Ectodermal cell (in vitro differentiated cells): ENCODE results near the gene SLC38A6.

Experiments
- H3K27ac ChIP-seq: 2 replicates; pipeline ENCODE4 v1.7.0; 2013; ENCODE audit warnings: mild to moderate bottlenecking, low read depth, low read length; ENCODE audit not compliant: insufficient read depth, poor library complexity, severe bottlenecking
- H3K27me3 ChIP-seq: 2 replicates; pipeline ENCODE4 v1.7.0; 2013; ENCODE audit warnings: mild to moderate bottlenecking, low read length; ENCODE audit not compliant: insufficient read depth, control insufficient read depth, poor library complexity, severe bottlenecking
- H3K36me3 ChIP-seq: one replicate; pipeline ENCODE4 v1.7.0; 2013; ENCODE audit warnings: low read length; ENCODE audit not compliant: control insufficient read depth, insufficient read depth
- H3K4me1 ChIP-seq: one replicate; pipeline ENCODE4 v1.7.0; 2013; ENCODE audit warnings: low read length; ENCODE audit not compliant: control insufficient read depth, insufficient read depth
- H3K4me3 ChIP-seq: 2 replicates; pipeline ENCODE4 v1.7.0; 2013; ENCODE audit warnings: low read depth, low read length, control low read depth; ENCODE audit not compliant: insufficient read depth
- H3K9me3 ChIP-seq: 2 replicates; pipeline ENCODE4 v1.7.0; 2013; ENCODE audit warnings: mild to moderate bottlenecking, low read length, moderate library complexity; ENCODE audit not compliant: control insufficient read depth
- WGBS, 2 experiments: methylation state at CpG; one replicate each; pipeline ENCODE4 v1.1.7; 2013; ENCODE audit warnings: missing lambda C conversion rate in 2 of 2; 5-methylcytosine and 5-hydroxymethylcytosine counted together

Gene SLC38A6

DNA sequence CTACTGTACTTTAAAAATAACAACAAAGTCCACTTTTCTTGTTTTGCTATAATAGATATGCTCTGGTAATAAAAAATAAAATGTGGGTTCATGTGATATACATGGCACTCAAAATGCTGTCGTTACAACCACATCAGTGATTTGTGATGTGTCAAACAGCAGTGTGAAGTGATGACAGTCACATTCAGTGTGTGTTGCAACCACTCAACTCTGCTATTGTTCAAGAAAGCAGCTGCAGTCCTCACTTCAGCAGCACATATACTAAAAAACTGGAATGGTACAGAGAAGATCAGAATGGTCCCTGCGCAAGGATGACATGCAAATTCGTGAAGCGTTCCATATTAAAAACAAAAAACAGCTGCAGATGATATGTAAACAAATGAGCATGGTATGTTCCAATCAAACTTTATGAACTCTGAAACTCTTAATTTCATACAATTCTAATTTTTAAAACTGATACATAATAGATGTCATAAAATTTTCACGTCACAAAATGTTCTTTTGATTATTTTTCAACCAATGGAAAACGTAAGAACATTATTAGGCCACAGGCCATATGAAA is 6.9 kb upstream of the SLC38A6 start:
- Histone ChIP-seq H3K27me3 (no peaks in the 10 kb centered on the region), H3K36me3 (no peaks in the 10 kb centered on the region), H3K27ac (no peak overlapping the region), H3K4me1 (no peaks in the 10 kb centered on the region), H3K9me3 (no peaks in the 10 kb centered on the region), H3K4me3 (no peak overlapping the region)
- WGBS, 2 experiments, result 91 to 95% methylated on average over 6 of the region's 6 CpGs

GRCh38 chr14:60975551-60975950 is 5.5 kb upstream of the SLC38A6 start:
- Histone ChIP-seq H3K4me3 (no peak overlapping the region), H3K4me1 (no peaks in the 10 kb centered on the region), H3K9me3 (no peaks in the 10 kb centered on the region), H3K36me3 (no peaks in the 10 kb centered on the region), H3K27ac (no peak overlapping the region), H3K27me3 (no peaks in the 10 kb centered on the region)
- 70 to 73% methylated on average over 2 of the region's 2 CpGs for whole genome bisulfite sequencing, 2 experiments

DNA sequence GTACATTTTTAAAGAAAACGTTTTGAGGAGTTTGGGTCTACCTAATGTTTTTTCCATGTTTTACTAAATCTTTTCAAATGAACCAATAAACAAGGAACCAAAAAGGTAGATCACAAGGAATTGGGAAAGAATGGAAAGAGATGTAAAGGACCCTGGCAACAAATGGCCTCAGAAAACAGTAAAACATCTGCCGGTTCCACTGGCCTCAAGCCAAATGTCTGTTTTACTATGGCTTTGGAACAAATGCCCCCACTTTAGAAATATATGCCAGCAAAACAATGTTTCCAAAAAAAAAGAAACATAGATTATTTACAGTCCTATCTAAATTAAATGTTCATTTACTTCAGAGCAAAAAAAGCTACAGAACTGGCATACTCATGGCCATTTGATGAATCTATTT is 3.2 kb upstream of the SLC38A6 start:
- 77 to 95% methylated on average over 1 to 2 of the region's 2 CpGs for WGBS, 2 experiments
- no peaks in the 10 kb centered on the region for H3K27me3 ChIP-seq
- no peak overlapping the region for H3K4me3 ChIP-seq
- no peaks in the 10 kb centered on the region for H3K9me3 ChIP-seq
- no peaks in the 10 kb centered on the region for H3K4me1 ChIP-seq
- no peaks in the 10 kb centered on the region for H3K36me3 ChIP-seq
- no peak overlapping the region for H3K27ac ChIP-seq

- Histone ChIP-seq H3K4me3 (peak overlapping the region; percentile 73), H3K4me1 (no peaks in the 10 kb centered on the region), H3K9me3 (no peaks in the 10 kb centered on the region), H3K36me3 (no peaks in the 10 kb centered on the region), H3K27me3 (no peaks in the 10 kb centered on the region), H3K27ac (peak overlapping the region; percentile 78)
- WGBS, 2 experiments, result 16 to 19% methylated on average over 9 to 10 of the region's 12 CpGs
These were observed 799 bp downstream of the SLC38A6 start for GRCh38 chr14:60981633-60982455.

DNA sequence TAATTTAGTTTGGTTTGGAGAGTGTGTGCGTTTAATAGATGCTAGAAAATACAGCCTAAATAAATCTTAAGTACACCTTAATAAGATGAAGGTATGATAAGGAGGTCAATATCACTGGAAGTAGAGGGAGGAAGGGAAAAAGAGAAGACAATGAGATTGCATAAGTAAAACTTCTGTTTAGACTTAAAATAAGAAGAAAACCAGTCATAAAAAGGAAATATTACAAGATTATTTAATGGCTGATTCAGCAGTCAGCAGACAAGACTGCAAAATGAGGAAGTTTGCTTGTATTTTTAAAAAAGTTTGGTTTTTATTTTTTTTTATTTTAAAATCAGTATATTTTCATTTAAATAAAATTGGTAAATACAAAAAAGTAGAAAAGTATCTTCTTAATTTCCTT is 3.2 kb downstream of the SLC38A6 start:
- H3K27me3 ChIP-seq, result no peaks in the 10 kb centered on the region
- no peaks in the 10 kb centered on the region for H3K36me3 ChIP-seq
- H3K4me1 ChIP-seq, result no peaks in the 10 kb centered on the region
- H3K27ac ChIP-seq, result no peak overlapping the region
- H3K9me3 ChIP-seq, result no peaks in the 10 kb centered on the region
- no CpG with 5 or more reads among the region's 1 CpG for WGBS, 2 experiments
- no peak overlapping the region for H3K4me3 ChIP-seq

DNA sequence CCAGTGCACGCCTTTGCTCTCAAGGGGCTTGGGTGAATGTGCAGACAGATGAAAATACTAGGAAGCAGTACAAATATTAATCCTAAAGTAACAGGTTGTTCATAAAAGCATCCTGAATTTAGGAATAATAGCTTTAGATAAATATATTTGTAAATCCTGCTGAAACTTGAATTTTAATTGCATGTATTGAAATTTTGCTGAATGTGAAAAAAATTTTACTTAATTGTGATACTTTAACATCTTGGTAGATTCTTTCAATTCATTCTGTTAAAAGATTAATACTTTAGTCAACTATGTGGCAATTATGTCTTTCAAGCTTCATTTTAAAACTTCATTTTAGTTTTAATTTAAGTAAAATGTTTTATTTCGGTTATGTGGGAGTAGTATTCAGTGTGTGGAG is 5.5 kb downstream of the SLC38A6 start:
- H3K27me3 ChIP-seq, result no peaks in the 10 kb centered on the region
- no peaks in the 10 kb centered on the region for H3K4me1 ChIP-seq
- H3K36me3 ChIP-seq, result no peaks in the 10 kb centered on the region
- 83 to 100% methylated on average over 1 to 2 of the region's 2 CpGs for WGBS, 2 experiments
- no peaks in the 10 kb centered on the region for H3K9me3 ChIP-seq
- H3K4me3 ChIP-seq, result no peak overlapping the region
- H3K27ac ChIP-seq, result no peak overlapping the region

DNA sequence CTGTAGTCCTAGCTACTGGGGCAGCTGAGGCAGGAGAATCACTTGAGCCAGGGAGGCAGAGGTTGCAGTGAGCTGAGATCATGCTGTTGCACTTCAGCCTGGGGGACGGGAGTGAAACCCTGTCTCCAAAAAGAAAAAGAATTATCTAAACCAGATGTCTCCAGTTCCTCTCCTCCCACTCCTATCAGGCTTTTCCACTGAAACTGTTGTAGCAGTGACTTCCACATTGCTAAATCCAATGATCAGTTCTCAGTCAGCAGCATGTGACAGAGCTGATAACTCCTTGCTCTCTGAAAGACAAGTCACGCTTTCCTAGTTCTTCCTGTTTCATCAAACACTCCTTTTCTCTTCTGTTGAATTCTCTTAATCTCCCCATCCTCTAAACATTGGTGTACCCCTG is 8.6 kb downstream of the SLC38A6 start:
- Histone ChIP-seq H3K4me3 (no peak overlapping the region), H3K27me3 (no peaks in the 10 kb centered on the region), H3K36me3 (no peaks in the 10 kb centered on the region), H3K4me1 (no peaks in the 10 kb centered on the region), H3K9me3 (no peaks in the 10 kb centered on the region), H3K27ac (no peak overlapping the region)
- WGBS, 2 experiments, result 88 to 93% methylated on average over 2 of the region's 2 CpGs

DNA sequence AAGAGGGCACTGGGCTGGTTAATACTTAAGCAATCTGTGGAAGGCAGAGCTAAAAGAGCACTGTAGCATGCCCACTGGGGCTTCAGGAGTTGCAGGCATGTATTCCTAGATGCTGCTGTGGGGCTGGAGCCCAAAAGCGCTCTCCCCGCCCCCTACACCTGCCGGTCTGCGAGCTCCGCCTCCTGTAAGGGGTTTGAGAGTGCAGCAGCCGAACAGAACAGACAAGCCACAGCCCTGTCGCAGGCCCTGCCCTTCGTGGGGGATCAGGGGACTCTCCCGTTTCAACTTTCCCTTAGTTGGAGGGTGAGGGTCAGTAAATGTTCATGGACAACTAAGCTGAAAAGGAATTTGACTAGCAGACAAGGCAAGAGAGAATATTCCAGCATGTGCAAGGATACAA is 17.6 kb downstream of the SLC38A6 start:
- WGBS, 2 experiments, result 85 to 92% methylated on average over 9 of the region's 9 CpGs
- Histone ChIP-seq H3K27me3 (no peaks in the 10 kb centered on the region), H3K36me3 (peaks cover 3% of the 10 kb centered on the region), H3K9me3 (no peaks in the 10 kb centered on the region), H3K4me3 (no peak overlapping the region), H3K4me1 (no peaks in the 10 kb centered on the region), H3K27ac (no peak overlapping the region)

- 91 to 100% methylated on average over 1 to 2 of the region's 2 CpGs for WGBS, 2 experiments
- Histone ChIP-seq H3K4me3 (no peak overlapping the region), H3K27ac (no peak overlapping the region), H3K27me3 (no peaks in the 10 kb centered on the region), H3K9me3 (no peaks in the 10 kb centered on the region), H3K4me1 (no peaks in the 10 kb centered on the region), H3K36me3 (peaks cover 3% of the 10 kb centered on the region)
These were observed 18.5 kb downstream of the SLC38A6 start for GRCh38 chr14:60999536-60999935.

DNA sequence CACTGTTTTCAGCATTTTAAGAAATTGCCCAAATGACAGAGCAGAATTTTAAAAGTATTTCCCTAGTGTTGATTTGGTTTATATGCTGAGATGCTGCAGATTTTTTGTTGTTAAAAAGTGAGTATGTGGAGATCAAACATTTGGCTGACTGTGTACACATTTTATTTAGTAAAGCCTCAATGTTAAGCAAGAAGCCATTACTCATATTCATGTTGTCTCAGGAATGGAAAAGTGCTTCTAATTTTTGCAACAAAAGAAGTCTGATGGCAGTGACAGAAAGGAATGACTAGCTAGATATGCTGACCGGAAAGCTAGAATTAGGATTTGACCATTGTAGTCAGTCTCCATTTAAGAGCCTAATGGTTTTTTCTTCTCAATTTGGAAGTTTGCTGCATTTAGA is 22.5 kb downstream of the SLC38A6 start:
- no peak overlapping the region for H3K27ac ChIP-seq
- no peaks in the 10 kb centered on the region for H3K4me1 ChIP-seq
- no peaks in the 10 kb centered on the region for H3K36me3 ChIP-seq
- no peaks in the 10 kb centered on the region for H3K9me3 ChIP-seq
- 88 to 100% methylated on average over 1 of the region's 1 CpG for WGBS, 2 experiments
- no peaks in the 10 kb centered on the region for H3K27me3 ChIP-seq
- H3K4me3 ChIP-seq, result no peak overlapping the region
